GF-D8 (cell line): ENCODE data around the gene C19orf18.
"Not testable (repeated sequence)": the region's sequence is repeated elsewhere in the genome, so short reads cannot be mapped to it uniquely, and the experiment has no call there.

Experiments
- DNase-seq: peaks from one replicate; lab custom pipeline; 2025; lab: John Stamatoyannopoulos, UW

C19orf18 gene

DNA sequence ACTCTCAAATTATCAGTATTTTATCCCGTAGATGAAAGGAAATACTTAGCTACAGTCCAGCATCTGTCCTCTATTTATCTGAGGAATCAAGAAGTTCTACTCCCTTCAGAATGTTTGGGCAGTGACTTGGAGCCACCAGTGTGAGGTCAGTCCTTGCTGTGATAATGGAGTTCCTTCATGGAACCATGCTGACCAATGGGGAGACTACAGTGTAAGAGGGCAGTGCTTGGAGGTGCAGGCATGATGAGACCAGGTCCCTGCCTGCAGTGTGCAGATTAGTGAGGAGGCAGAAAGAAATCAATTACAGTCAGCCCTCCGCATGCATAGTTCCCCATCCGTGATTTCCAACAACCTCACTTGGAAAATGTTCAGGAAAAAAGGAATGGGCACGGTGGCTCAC lies at the start of gene C19orf18:
C19orf18 (minus strand) TSS at position 101 of the 400 bp plus-strand sequence. CDS start 102 bp downstream, outside the sequence.
- DNase-seq = no peak

DNA sequence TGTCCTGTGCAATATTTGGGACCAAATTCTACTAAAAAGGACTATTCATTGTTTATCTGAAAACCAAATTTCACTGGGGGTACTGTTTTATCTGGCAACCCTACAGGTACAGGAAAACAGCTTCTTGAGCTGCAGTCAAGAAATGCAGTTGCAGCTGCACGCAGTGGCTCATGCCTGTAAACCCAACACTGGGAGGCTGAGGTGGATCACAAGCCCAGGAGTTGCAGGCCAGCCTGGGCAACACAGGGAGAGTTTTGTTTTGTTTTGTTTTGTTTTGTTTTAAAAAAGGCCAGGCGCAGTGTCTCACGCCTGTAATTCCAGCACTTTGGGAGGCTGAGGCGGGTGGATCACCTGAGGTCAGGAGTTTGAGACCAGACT lies 47.9 kb upstream of the C19orf18 start:
- no peak for DNase-seq

- DNase-seq = no peak
Measured at GRCh38 chr19:58021541-58022282, 47.4 kb upstream of the C19orf18 start.

DNA sequence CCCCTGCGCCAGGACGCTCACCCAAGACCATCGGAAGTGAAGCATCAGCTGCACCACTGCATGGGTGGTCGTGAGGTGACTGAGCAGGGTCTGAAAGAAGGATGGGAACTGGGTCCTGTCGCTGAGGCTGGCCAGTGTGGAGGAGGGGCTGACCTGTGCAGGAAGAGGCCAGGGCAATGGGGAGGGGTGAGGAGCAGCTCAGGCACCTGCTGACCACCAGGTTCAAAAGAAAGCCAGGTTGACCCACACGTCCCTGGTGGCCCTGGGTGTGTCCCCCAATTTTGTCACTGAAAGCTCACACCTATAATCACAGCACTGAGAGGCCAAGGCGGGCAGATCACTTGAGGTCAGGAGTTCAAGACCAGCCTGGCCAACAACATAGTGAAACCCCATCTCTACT lies 45.8 kb upstream of the C19orf18 start:
- no peak for DNase-seq

DNA sequence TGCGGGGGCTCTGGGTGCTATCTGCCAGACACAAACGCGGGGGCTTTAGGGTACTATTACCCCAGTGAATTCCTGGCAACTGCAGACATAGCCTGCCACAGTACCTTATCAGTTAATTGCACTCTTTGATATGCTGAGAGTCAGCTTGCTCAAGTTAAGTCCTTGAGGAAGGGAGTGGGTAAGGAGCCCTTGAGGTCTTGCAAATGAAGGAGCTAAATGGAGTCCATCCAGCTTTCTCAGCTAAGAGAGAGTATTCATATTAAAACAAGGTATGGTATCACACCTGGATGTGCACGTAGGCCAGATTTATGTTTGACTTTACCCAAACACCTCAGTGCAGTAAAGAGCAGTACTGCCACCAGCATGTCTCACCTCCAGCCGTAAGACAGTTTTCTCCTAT lies 39.8 kb upstream of the C19orf18 start:
- no peak for DNase-seq

- DNase-seq = no peak
Measured at GRCh38 chr19:58010507-58010906, 36.2 kb upstream of the C19orf18 start.

DNA sequence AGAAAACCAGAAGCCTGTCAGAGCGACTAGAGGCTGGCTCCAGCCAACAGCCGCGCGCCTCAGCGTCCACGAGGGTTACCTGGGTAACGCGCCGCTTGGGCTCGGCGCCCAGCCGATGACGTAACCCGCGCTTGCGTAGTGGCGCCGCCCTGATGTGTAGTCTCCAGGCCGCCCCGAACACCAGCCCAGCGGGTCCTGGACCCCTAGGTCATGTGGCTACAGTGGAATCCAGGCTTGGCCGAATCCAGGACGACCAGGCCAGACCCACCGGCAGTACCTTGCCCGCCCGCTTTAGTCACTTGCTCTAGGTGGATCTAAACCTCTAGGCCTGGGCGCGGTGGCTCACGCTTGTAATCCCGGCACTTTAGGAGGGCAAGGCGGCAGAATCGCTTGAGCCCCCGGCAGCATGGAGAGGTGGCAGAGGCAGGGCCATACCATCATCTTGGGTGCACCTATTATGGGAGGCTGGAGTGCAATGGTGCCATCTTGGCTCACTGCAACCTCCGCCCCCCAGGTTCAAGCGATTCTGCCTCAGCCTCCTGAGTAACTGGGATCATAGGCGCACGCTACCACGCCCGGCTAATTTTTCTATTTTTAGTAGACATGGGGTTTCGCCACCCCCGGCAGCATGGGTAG lies 35.5 kb upstream of the C19orf18 start:
- peak; percentile 36 for DNase-seq

DNA sequence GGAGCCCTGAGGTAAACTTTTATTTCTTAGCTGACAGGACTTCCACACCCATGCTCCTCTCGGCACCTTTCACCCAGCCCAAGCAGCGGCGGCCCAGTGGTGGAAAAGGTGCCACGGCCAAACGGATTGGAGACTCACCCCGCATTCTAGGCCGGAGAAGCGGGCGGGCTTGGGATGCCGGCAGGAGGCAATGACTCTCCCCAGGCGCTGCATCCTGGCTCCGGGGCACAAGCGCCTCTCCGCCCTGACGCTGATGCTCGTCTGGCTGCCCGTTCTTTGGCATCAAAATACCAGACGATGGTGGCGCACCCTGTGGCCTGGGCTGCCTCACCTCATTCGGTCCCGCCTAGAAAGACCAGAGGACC lies 34.9 kb upstream of the C19orf18 start:
- no peak for DNase-seq

GRCh38 chr19:58008877-58009276 lies 34.5 kb upstream of the C19orf18 start:
- DNase-seq = not testable (repeated sequence)

GRCh38 chr19:58007285-58007684 lies 33.0 kb upstream of the C19orf18 start:
- no peak for DNase-seq

GRCh38 chr19:58003174-58003828 lies 29.0 kb upstream of the C19orf18 start:
- DNase-seq = no peak

DNA sequence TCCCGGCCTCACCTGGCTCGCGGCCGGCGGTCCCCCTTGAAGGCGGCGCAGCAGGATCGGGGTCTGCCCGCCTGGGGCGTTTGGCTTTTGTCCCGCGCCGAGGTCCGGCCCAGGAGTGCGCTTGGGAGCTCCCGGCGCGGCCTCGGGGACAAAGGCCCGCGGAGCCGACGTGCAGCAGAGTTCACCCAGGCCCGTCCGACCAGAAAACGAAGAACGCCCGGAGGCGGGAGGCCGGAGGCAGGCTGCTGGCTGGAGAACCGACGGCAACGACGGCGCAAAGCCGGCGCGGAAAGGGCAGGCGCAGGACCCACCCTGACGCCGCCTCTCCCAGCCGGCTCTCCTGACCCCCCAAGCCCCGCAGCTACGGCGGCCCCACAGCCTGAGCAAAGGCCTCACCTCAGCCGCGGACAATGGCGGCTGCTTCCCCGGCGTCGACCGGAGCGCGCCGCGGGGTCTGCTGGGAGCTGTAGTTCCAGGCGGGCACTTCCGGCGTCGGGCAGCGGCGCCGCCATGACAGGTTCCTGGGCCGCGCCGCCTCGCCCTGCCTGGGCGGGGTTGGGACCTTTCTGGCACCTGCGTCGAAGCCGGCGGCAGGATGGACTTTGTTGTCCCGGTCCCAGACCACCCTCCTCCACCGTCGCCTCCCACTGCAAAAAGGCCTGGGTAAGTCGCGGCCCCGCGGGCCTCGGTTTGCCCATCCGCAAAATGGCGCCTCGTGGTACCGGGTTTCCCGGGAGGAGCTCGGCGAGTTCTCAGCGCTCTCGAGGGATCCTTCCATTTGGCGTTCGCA lies 28.2 kb upstream of the C19orf18 start, which contains the start of gene ZNF606:
ZNF606 (minus strand) TSS at position 437 of the 790 bp plus-strand sequence. CDS start 1,501 bp downstream, outside the sequence.
- peak; percentile 18 for DNase-seq

DNA sequence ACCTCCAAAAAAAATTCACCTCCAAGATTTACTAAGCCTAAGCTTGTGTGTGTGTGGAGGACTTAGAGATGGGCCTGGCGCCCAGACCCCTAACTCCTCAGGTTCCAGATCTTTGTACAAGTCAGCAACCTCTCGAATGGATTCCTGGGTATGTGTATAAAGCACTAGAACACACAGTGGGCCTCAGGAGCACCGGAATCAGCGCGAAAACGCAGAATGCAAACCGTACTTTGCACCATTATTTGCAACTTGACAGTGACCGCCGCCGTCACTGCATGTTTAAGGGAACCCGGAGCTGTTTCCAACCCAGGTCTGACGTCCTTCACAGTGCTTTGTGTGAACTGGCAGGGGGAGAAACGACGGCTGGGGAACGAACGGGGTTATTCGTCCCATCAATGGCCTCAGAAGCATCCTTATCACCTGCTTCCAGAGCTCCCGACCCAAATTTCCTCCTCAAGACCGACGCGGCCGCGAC lies 27.6 kb upstream of the C19orf18 start:
- DNase-seq = peak; percentile 6

GRCh38 chr19:58000677-58001076 lies 26.3 kb upstream of the C19orf18 start:
- DNase-seq = no peak

DNA sequence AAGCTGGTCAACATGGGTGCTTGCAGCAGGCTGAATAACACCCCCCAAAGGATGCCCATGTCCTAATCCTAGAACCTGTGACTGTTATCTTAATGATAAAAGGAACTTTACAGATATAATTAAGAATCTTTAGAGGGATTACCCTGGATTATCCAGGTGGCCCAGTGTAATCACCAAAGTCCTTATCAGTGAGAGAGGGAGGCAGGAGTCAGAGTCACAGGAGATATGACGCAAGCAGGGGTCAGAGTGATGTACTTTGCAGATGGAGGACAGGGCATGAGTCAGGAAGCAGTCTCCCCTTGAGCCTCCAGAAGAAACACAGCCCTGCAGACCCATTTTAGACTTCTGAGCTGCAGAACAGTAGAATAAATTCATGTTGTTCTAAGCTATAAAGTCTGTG lies 18.5 kb upstream of the C19orf18 start:
- DNase-seq = no peak

DNA sequence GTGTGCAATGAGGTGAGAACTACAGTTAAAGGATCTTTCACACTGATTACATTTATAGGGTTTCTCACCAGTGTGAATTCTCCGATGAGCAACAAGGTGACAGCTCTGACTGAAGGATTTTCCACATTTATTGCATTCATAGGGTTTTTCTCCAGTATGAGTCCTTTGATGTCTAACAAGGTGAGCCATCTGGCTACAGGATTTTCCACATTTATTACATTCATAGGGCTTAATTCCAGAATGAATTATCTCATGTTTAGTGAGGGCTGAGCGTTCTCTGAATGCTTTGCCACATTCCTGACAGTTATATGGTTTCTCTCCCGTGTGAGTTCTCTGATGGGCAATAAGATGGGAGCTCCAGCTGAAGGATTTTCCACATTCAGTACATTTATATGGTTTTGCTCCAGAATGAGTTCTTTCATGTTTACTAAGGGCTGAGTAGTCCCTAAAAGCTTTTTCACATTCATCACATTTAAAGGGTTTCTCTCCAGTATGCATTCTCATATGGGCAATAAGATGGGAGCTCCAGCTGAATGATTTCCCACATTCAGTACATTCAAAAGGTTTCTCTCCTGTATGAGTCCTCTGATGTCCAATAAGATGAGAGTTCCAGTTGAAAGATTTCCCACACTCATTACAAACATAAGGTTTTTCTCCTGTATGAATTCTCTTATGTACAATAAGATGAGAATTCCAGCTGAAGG lies 4.4 kb upstream of the C19orf18 start:
- no peak for DNase-seq

GRCh38 chr19:57964761-57965160 lies 9.6 kb downstream of the C19orf18 start:
- no peak for DNase-seq

DNA sequence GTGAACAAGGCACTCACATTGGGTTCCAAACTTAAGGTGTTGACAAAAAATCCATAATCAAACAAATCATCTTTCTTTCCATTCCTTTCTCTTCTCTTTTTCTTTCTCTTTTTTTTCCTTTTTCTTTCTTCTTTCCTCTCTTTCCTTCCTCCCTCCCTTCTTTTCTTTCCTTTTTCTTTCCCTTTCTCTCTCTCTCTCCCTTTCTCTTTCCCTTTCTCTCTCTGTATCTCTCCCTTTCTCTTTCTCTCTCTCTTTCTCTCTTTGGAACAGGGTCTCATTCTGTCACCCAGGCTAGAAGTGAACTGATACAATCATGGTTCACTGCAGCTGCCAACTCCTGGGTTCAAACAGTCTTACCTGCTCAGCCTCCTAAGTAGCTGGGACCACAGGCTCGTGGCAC lies 12.5 kb downstream of the C19orf18 start:
- DNase-seq = no peak

DNA sequence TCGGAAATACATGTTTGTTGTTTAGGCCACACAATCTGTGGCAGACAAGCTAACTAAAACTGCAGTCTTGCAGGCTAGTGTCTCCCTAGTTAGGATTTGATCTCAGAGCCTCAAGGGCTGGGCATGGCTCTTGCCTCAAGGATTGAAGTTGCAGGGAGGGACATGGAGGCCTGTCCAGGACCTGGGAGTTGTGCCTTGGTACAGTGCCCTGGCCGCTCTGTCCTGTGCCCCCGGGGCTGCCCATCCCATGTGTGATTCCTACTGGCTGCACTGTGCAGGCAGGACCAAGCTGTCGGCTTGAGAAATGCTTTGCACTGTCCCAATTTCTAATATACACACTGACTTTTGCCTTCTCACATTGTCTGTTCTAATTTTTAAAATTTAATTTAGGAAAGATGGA lies 19.3 kb downstream of the C19orf18 start:
- DNase-seq = no peak

GRCh38 chr19:57949702-57950101 lies 24.6 kb downstream of the C19orf18 start:
- no peak for DNase-seq

GRCh38 chr19:57949296-57949695 lies 25.0 kb downstream of the C19orf18 start:
- no peak for DNase-seq
